Measurements from ENCODE around the gene MMEL1.

DNA sequence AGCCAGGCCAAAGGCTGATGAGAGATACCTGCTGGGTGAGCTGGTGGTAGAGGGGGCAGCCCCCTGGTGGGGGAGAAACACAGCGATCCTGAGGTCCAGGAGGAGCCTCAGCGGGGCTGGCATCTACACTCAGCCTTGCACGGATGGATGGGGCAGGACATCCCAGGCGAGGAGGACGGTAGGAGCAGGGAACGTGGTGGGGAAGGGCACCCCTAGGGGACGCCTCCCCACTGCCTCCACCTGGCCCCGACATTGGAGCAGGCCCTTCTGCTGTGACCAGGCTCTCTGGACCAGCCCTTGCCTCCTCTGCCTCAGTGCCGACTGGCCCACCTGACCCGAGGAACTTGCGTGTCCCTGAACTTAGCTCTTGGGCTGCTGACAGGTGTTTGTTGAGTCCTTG lies 6.4 kb upstream of the MMEL1 start:
- TF ChIP-seq LEF1 (IDR thresholded peaks at IDR 0.05; ENCODE audit: borderline replicate concordance) = no peak
- no peak for TF ChIP-seq TARDBP (IDR thresholded peaks at IDR 0.05)
- no peak for TF ChIP-seq FOXM1 (IDR thresholded peaks at IDR 0.05; ENCODE audit: borderline replicate concordance)
- no peak for TF ChIP-seq BHLHE40 (IDR thresholded peaks at IDR 0.05; ENCODE audit: borderline replicate concordance)
- TF ChIP-seq NFRKB (IDR thresholded peaks at IDR 0.05) = no peak
- TF ChIP-seq FOXA1 (IDR thresholded peaks at IDR 0.05) = no peak

Data from HEK293T (cell line).